LNCaP clone FGC (cell line): ENCODE data around the gene WDR1.

Experiments used
- DNase-seq: peaks from one replicate; pipeline ENCODE4 v3.0.0-alpha.2; 2011; ENCODE audit warnings: low read depth
- H3K4me3 ChIP-seq: 2 replicates; pipeline ENCODE4 v1.5.1; 2011; ENCODE audit warnings: mild to moderate bottlenecking, low read depth, low read length, control low read depth
- CTCF ChIP-seq: IDR thresholded peaks from 2 replicates; pipeline ENCODE4 v1.5.1; 2012; ENCODE audit warnings: mild to moderate bottlenecking; ENCODE audit not compliant: control insufficient read depth, insufficient read depth; ENCODE audit errors: extremely low read depth

WDR1 gene

GRCh38 chr4:10096978-10097335, 19.6 kb downstream of the WDR1 start:
- no peak overlapping the region for H3K4me3 ChIP-seq
- DNase-seq = no peak
- TF ChIP-seq CTCF = no peak

- no peak for TF ChIP-seq CTCF
- no peak overlapping the region for H3K4me3 ChIP-seq
- DNase-seq = no peak
Observed at GRCh38 chr4:10096201-10096977, 20.2 kb downstream of the WDR1 start.

GRCh38 chr4:10095296-10095991, 21.2 kb downstream of the WDR1 start:
- no peak for DNase-seq

GRCh38 chr4:10094841-10095240, 21.8 kb downstream of the WDR1 start:
- DNase-seq = no peak
- no peak overlapping the region for H3K4me3 ChIP-seq
- TF ChIP-seq CTCF = no peak

More at GRCh38 chr4:10095296-10095991, 21.2 kb downstream of the WDR1 start:
- no peak overlapping the region for H3K4me3 ChIP-seq
- no peak for TF ChIP-seq CTCF

GRCh38 chr4:10093801-10094552, 22.6 kb downstream of the WDR1 start:
- no peak for TF ChIP-seq CTCF
- H3K4me3 ChIP-seq = no peak overlapping the region
- DNase-seq = no peak

- TF ChIP-seq CTCF = no peak
- DNase-seq = no peak
- H3K4me3 ChIP-seq = no peak overlapping the region
Observed at GRCh38 chr4:10093271-10093621, 23.4 kb downstream of the WDR1 start.
